Effector CD8-positive, alpha-beta T cell (primary cell): ENCODE measurements around the gene PKM.
A peak's percentile ranks its signal among the peaks of the same experiment; 100 is the strongest.

ENCODE experiments used
- DNase-seq: peaks from one replicate; lab custom pipeline; 2025; lab: John Stamatoyannopoulos, UW

The PKM gene

GRCh38 chr15:72155635-72156616 is 75.1 kb downstream of the PKM start:
- DNase-seq, result peak; percentile 70

GRCh38 chr15:72155003-72155621 is 75.9 kb downstream of the PKM start:
- no peak for DNase-seq

- no peak for DNase-seq
Measured at GRCh38 chr15:72154316-72154715, 76.7 kb downstream of the PKM start.

- no peak for DNase-seq
Measured at GRCh38 chr15:72153269-72154000, 77.6 kb downstream of the PKM start.
